Testis (tissue), 3 donors: ENCODE results near the gene HIPK2. TPM values are rescaled to one million over a fixed set of nuclear protein-coding genes. Genes with fewer than 3 reads are reported as not detected.
"Not testable (repeated sequence)": the region's sequence is repeated elsewhere in the genome, so short reads cannot be mapped to it uniquely, and the experiment has no call there.

ENCODE experiments used
- DNase-seq: peaks from one replicate; pipeline ENCODE4 v3.0.0-alpha.2; 2019
- H3K27ac ChIP-seq, 2 donors: fragments of 200-600 bp; sonication (generic); one replicate each; pipeline ENCODE4 v1.5.1; 2019
- H3K27me3 ChIP-seq: fragments of 200-600 bp; sonication (generic); one replicate; pipeline ENCODE4 v1.5.1; 2019
- H3K36me3 ChIP-seq: fragments of 200-600 bp; sonication (generic); one replicate; pipeline ENCODE4 v1.5.1; 2017; ENCODE audit warnings: low read depth; ENCODE audit errors: missing control alignments
- H3K4me1 ChIP-seq: fragments of 200-600 bp; sonication (generic); one replicate; pipeline ENCODE4 v1.5.1; 2019
- H3K4me3 ChIP-seq, 2 donors: fragments of 200-600 bp; sonication (generic); one replicate each; pipeline ENCODE4 v1.5.1; 2017 to 2019
- H3K9me3 ChIP-seq: fragments of 200-600 bp; sonication (generic); one replicate; pipeline ENCODE4 v1.5.1; 2017
- CTCF ChIP-seq, 3 experiments: fragments of 450-650 bp in 2 of 3; fragments of 200-600 bp in 1 of 3; sonication (generic) in 1 of 3; IDR thresholded peaks; one replicate each; pipeline ENCODE4 v1.5.1; 2016 to 2019; ENCODE audit warnings: antibody characterized with exemption in 3 of 3, mild to moderate bottlenecking in 2 of 3, moderate library complexity in 1 of 3
- POLR2A ChIP-seq: fragments of 450-650 bp; IDR thresholded peaks from one replicate; pipeline ENCODE4 v1.6.1; 2017; ENCODE audit warnings: antibody characterized with exemption, mild to moderate bottlenecking, moderate library complexity
- WGBS, 2 donors: methylation state at CpG; one replicate each; pipeline ENCODE4 v1.1.5; 2018; 5-methylcytosine and 5-hydroxymethylcytosine counted together
- intact Hi-C: fragments of 100-400 bp; cut with DNase I; formaldehyde crosslinking; loops from one replicate; pipeline ENCODE4 v1.15.1; 2023; ENCODE audit warnings: low total_unique reads
- polyA plus RNA-seq: library from polyadenylated mRNA; stranded (reverse); fragments of 350-450 nt; fragmentation: Illumina TruSeq; extraction: RNeasy Lipid Tissue Mini Kit (QIAGEN cat#74804); gene quantifications from one replicate; pipeline ENCODE4 v1.2.3, GENCODE V29; 2014; ENCODE audit warnings: low read depth, low replicate concordance; ENCODE audit not compliant: insufficient read depth
- total RNA-seq, 2 donors: library from RNA; depleted of rRNA; stranded (reverse); fragments of >200 nt; gene quantifications; one replicate each; pipeline ENCODE4 v1.2.3, GENCODE V29; 2016

The HIPK2 gene
- total and polyA plus RNA-seq, 3 donors from 2014 or later, result 6.3 to 22.4 (median 17.8) TPM

- Histone ChIP-seq H3K4me1 (no peaks in the 10 kb centered on the region), H3K27ac (no peak overlapping the region), H3K36me3 (no peaks in the 10 kb centered on the region), H3K27me3 (no peaks in the 10 kb centered on the region), H3K4me3 (no peak overlapping the region), H3K9me3 (no peaks in the 10 kb centered on the region)
- intact Hi-C loops, result no loop called here
- peak in 1 of 3 experiments; percentile 23 for TF ChIP-seq CTCF (IDR thresholded peaks at IDR 0.05)
- TF ChIP-seq POLR2A, result no peak
- WGBS, 2 donors, result 85 to 90% methylated on average over 10 of the region's 10 CpGs
- DNase-seq, result peak; percentile 58
These were observed 159.1 kb downstream of the HIPK2 start for GRCh38 chr7:139618482-139619366.

- TF ChIP-seq POLR2A, result no peak
- no peak for TF ChIP-seq CTCF (IDR thresholded peaks at IDR 0.05)
- DNase-seq, result no peak
- 90 to 95% methylated on average over 1 of the region's 1 CpG for whole genome bisulfite sequencing, 2 donors
- H3K27ac ChIP-seq, result no peak overlapping the region
- H3K27me3 ChIP-seq, result no peaks in the 10 kb centered on the region
- H3K4me1 ChIP-seq, result no peaks in the 10 kb centered on the region
- H3K4me3 ChIP-seq, result no peak overlapping the region
- H3K36me3 ChIP-seq, result no peaks in the 10 kb centered on the region
- H3K9me3 ChIP-seq, result no peaks in the 10 kb centered on the region
- intact Hi-C loops, result no loop called here
These were observed 160.7 kb downstream of the HIPK2 start for GRCh38 chr7:139617074-139617473.

GRCh38 chr7:139614886-139615285 lies 162.9 kb downstream of the HIPK2 start:
- Histone ChIP-seq H3K4me1 (peaks cover 6% of the 10 kb centered on the region), H3K27me3 (no peaks in the 10 kb centered on the region), H3K27ac (no peak overlapping the region), H3K4me3 (no peak overlapping the region), H3K9me3 (no peaks in the 10 kb centered on the region), H3K36me3 (no peaks in the 10 kb centered on the region)
- WGBS, 2 donors, result 92 to 96% methylated on average over 3 to 5 of the region's 5 CpGs
- TF ChIP-seq CTCF (IDR thresholded peaks at IDR 0.05) (no peak), POLR2A (no peak)
- no peak for DNase-seq
- intact Hi-C loops, result no loop called here

- Histone ChIP-seq H3K36me3 (no peaks in the 10 kb centered on the region), H3K4me1 (peaks cover 6% of the 10 kb centered on the region), H3K4me3 (no peak overlapping the region), H3K9me3 (no peaks in the 10 kb centered on the region), H3K27me3 (no peaks in the 10 kb centered on the region), H3K27ac (no peak overlapping the region)
- TF ChIP-seq POLR2A (no peak), CTCF (IDR thresholded peaks at IDR 0.05) (no peak)
- no peak for DNase-seq
- intact Hi-C loops, result no loop called here
- WGBS, 2 donors, result 91 to 92% methylated on average over 10 of the region's 10 CpGs
These were observed 163.8 kb downstream of the HIPK2 start for GRCh38 chr7:139613971-139614411.

GRCh38 chr7:139611556-139611955 lies 166.2 kb downstream of the HIPK2 start:
- H3K36me3 ChIP-seq, H3K27ac ChIP-seq, H3K27me3 ChIP-seq, H3K4me1 ChIP-seq, H3K9me3 ChIP-seq, intact Hi-C loops, DNase-seq, H3K4me3 ChIP-seq: not testable (repeated sequence)
- 95% methylated on average over 2 of the region's 2 CpGs for WGBS, 2 donors
